Nephron progenitor cell (in vitro differentiated cells): ENCODE data around the gene PDIA5.

Source experiments
- DNase-seq: peaks from one replicate; pipeline ENCODE4 v3.0.0; 2021
- H3K27ac Mint-ChIP-seq: 2 replicates; pipeline ENCODE4 v1.8.0; 2021; ENCODE audit warnings: mild to moderate bottlenecking, moderate library complexity, mixed read lengths
- H3K27me3 Mint-ChIP-seq: 2 replicates; pipeline ENCODE4 v1.8.0; 2021; ENCODE audit warnings: mild to moderate bottlenecking, low read depth, mixed read lengths; ENCODE audit not compliant: poor library complexity
- H3K36me3 Mint-ChIP-seq: 2 replicates; pipeline ENCODE4 v1.8.0; 2021; ENCODE audit warnings: low read depth, mixed read lengths
- H3K4me1 Mint-ChIP-seq: 2 replicates; pipeline ENCODE4 v1.8.0; 2021; ENCODE audit warnings: mixed read lengths
- H3K4me3 Mint-ChIP-seq: 2 replicates; pipeline ENCODE4 v1.8.0; 2021; ENCODE audit warnings: mild to moderate bottlenecking, moderate library complexity, mixed read lengths
- H3K9me3 Mint-ChIP-seq: 2 replicates; pipeline ENCODE4 v1.8.0; 2021; ENCODE audit warnings: mild to moderate bottlenecking, moderate library complexity, mixed read lengths
- CTCF ChIP-seq: fragments of 200-600 bp; sonication (generic); IDR thresholded peaks from 2 replicates; pipeline ENCODE4 v1.5.0; 2021; ENCODE audit warnings: antibody characterized with exemption

Gene PDIA5

GRCh38 chr3:123066896-123067688, at the start of gene PDIA5:
PDIA5 (plus strand) TSS chr3:123067025; CDS start chr3:123067165, 140 bp downstream.
- peak; percentile 91 for DNase-seq
- Mint-ChIP-seq H3K9me3 (peaks cover 5% of the 10 kb centered on the region), H3K27ac (no peak within 1 kb of the TSS), H3K4me3 (peak within 1 kb of the TSS; percentile 84), H3K36me3 (no peaks in the 10 kb centered on the region), H3K27me3 (peaks cover 26% of the 10 kb centered on the region), H3K4me1 (peaks cover 42% of the 10 kb centered on the region)
- TF ChIP-seq CTCF = no peak

- H3K4me1 Mint-ChIP-seq = peaks cover 46% of the 10 kb centered on the region
- TF ChIP-seq CTCF = no peak
- no peak overlapping the region for H3K27ac Mint-ChIP-seq
- no peaks in the 10 kb centered on the region for H3K9me3 Mint-ChIP-seq
- H3K27me3 Mint-ChIP-seq = peaks cover 46% of the 10 kb centered on the region
- H3K36me3 Mint-ChIP-seq = no peaks in the 10 kb centered on the region
- DNase-seq = no peak
- no peak overlapping the region for H3K4me3 Mint-ChIP-seq
Measured at GRCh38 chr3:123018683-123019082, 48.1 kb upstream of the PDIA5 start.

- no peak for DNase-seq
- Mint-ChIP-seq H3K4me1 (peaks cover 46% of the 10 kb centered on the region), H3K4me3 (no peak overlapping the region), H3K27ac (no peak overlapping the region), H3K36me3 (no peaks in the 10 kb centered on the region), H3K27me3 (peaks cover 47% of the 10 kb centered on the region), H3K9me3 (peaks cover 1% of the 10 kb centered on the region)
- no peak for TF ChIP-seq CTCF
Measured at GRCh38 chr3:123019161-123019560, 47.7 kb upstream of the PDIA5 start.

- no peak overlapping the region for H3K27ac Mint-ChIP-seq
- H3K36me3 Mint-ChIP-seq = no peaks in the 10 kb centered on the region
- DNase-seq = no peak
- H3K27me3 Mint-ChIP-seq = peaks cover 51% of the 10 kb centered on the region
- peaks cover 5% of the 10 kb centered on the region for H3K9me3 Mint-ChIP-seq
- H3K4me1 Mint-ChIP-seq = peaks cover 46% of the 10 kb centered on the region
- TF ChIP-seq CTCF = no peak
- no peak overlapping the region for H3K4me3 Mint-ChIP-seq
Measured at GRCh38 chr3:123019591-123019990, 47.2 kb upstream of the PDIA5 start.

- H3K36me3 Mint-ChIP-seq = no peaks in the 10 kb centered on the region
- peaks cover 53% of the 10 kb centered on the region for H3K27me3 Mint-ChIP-seq
- H3K4me3 Mint-ChIP-seq = peak overlapping the region; percentile 20
- H3K27ac Mint-ChIP-seq = peak overlapping the region; percentile 48
- TF ChIP-seq CTCF = no peak
- H3K4me1 Mint-ChIP-seq = peaks cover 50% of the 10 kb centered on the region
- H3K9me3 Mint-ChIP-seq = peaks cover 10% of the 10 kb centered on the region
- no peak for DNase-seq
Measured at GRCh38 chr3:123020709-123021108, 46.1 kb upstream of the PDIA5 start.

- Mint-ChIP-seq H3K9me3 (peaks cover 10% of the 10 kb centered on the region), H3K27me3 (peaks cover 54% of the 10 kb centered on the region), H3K36me3 (no peaks in the 10 kb centered on the region), H3K27ac (no peak overlapping the region), H3K4me3 (no peak overlapping the region), H3K4me1 (peaks cover 54% of the 10 kb centered on the region)
- no peak for TF ChIP-seq CTCF
- DNase-seq = no peak
Measured at GRCh38 chr3:123021388-123021787, 45.4 kb upstream of the PDIA5 start.
